GM12878 (cell line): Measurements from ENCODE around the gene ANKS1A.

Experiments
- E4F1 ChIP-seq: fragments of 450-650 bp; IDR thresholded peaks from 2 replicates; pipeline ENCODE4 v1.6.1; 2018; ENCODE audit warnings: borderline replicate concordance, mild to moderate bottlenecking; ENCODE audit not compliant: partially characterized antibody
- ETV6 ChIP-seq, 2 experiments: fragments of 450-650 bp in 1 of 2; IDR thresholded peaks in 1 of 2; conservative IDR thresholded peaks in 1 of 2; 2 replicates each; pipeline ENCODE4 v1.6.1; 2014; ENCODE audit warnings: antibody characterized with exemption in 1 of 2, borderline replicate concordance in 1 of 2, low read depth in 1 of 2, mild to moderate bottlenecking in 1 of 2, moderate library complexity in 1 of 2
- REST ChIP-seq: IDR thresholded peaks from 2 replicates; pipeline ENCODE4 v1.6.1; 2012; ENCODE audit warnings: mild to moderate bottlenecking, low read depth, low read length
- ZBTB40 ChIP-seq: fragments of 450-650 bp; IDR thresholded peaks from 2 replicates; pipeline ENCODE4 v1.6.1; 2016; ENCODE audit warnings: mild to moderate bottlenecking, moderate library complexity, borderline replicate concordance
- TF ChIP-seq, protein P1 (sequence below): IDR thresholded peaks from 2 replicates; pipeline ENCODE4 v1.6.1; 2012; ENCODE audit warnings: low read length, inconsistent platforms

DNA sequence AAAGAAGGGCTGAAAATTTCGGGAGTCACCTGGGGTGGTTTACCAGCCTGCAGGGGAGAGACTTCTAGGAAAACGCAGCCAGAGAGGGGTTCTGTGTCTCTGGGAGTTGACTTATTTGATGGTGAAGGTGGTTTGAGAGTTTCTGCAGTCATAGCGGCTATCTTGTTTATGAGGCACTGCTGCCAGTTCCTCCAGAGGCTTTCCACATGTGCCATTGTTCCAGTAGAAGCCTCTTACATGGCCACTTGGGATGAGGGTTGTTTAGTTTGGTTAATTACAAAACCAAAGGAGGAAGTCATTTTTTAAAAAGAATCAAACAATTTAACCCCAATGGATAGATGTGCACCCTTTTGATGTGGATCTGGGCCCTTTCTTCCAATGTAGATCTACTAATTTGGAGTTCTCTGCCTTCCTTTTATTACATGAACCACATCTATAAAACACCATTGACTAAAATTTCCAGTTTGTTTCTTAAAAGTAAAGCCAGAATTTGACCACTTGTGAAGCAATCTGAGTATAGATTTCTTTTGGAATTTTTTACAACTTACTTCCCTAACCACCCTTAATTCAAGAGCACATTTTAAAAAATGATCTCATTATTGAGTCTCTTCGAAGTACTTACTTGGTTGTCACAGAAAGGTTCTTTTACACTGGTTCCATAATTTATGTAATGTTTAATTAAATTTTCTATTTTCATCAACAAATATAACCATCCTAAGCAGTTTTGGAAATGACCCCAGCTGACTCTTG, 154.5 kb downstream of the ANKS1A start:
- TF ChIP-seq REST (no peak), ZBTB40 (no peak), ETV6 (conservative IDR thresholded peaks at IDR 0.05 in 1 of 2, IDR thresholded peaks at IDR 0.05 in 1 of 2; ENCODE audit: borderline replicate concordance in 1 of 2, low read depth in 1 of 2) (no peak), E4F1 (no peak)
- TF ChIP-seq, protein P1, sequence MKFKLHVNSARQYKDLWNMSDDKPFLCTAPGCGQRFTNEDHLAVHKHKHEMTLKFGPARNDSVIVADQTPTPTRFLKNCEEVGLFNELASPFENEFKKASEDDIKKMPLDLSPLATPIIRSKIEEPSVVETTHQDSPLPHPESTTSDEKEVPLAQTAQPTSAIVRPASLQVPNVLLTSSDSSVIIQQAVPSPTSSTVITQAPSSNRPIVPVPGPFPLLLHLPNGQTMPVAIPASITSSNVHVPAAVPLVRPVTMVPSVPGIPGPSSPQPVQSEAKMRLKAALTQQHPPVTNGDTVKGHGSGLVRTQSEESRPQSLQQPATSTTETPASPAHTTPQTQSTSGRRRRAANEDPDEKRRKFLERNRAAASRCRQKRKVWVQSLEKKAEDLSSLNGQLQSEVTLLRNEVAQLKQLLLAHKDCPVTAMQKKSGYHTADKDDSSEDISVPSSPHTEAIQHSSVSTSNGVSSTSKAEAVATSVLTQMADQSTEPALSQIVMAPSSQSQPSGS: no peak
